HG02852 (cell line): ENCODE data around the gene SOX21.

Experiments
- ATAC-seq: cut with Tn5 transposase; IDR thresholded peaks from one replicate; pipeline ENCODE4 v1.9.1; 2021; ENCODE audit warnings: mild to moderate bottlenecking, moderate library complexity; ENCODE audit not compliant: unreplicated experiment

Gene SOX21

DNA sequence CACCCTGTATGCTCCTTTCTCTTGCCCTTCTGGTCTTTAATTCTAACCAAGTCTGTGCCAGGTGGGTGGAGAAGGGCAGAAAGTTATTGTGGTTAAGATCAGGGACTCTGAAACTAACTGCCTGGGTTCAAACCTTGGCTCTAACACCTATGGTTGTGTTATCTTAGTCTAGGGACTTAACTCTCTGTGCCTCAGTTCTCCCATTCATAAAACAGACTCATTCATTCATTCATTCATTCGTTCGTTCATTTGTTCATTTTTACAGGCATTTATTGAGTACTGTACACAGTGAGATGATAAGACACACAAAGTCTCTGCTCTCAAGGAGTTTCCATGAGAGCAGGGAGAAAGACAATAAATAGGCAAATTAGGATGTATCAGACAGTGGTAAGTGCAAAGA, 30.1 kb downstream of the SOX21 start:
- no peak for ATAC-seq

- ATAC-seq = no peak
Measured at GRCh38 chr13:94679614-94680013, 32.7 kb downstream of the SOX21 start.

DNA sequence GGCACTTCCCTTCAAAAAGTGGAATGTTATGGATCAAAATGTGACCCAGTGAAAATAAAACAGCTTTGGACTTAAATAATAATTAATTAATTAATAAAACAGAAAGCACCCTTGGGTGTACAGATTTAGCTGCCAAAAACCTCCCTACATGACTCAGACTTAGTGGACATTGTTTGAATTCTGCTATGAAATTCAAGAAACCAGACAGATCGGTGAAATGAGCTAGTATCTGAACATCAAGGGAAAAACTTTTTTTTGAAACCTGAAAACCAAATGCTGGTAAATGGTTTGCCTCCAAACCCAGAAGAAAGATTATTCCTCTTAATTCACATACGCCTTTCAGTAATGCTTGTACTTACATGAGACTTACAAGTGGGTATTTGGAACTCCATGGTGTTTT, 33.5 kb downstream of the SOX21 start:
- no peak for ATAC-seq

DNA sequence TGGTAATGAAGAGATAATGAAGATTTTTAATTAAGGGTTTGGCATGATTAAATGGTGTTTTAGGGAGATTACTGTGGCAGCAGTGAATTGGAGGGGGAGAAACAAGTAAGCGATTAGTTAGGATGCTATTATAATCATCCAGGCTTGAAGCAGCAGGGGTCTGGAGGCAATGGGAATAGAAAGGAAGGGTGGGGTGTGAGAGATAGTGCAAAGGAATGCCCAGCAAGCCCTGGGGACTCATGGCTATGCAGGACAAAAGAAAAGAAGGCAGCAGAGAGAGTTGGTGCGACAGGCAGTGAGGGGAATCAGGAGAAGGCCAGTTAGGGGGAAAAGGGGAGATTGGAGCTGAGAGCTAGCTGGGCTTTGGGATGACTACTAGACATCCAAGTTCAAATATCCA, 34.5 kb downstream of the SOX21 start:
- no peak for ATAC-seq

DNA sequence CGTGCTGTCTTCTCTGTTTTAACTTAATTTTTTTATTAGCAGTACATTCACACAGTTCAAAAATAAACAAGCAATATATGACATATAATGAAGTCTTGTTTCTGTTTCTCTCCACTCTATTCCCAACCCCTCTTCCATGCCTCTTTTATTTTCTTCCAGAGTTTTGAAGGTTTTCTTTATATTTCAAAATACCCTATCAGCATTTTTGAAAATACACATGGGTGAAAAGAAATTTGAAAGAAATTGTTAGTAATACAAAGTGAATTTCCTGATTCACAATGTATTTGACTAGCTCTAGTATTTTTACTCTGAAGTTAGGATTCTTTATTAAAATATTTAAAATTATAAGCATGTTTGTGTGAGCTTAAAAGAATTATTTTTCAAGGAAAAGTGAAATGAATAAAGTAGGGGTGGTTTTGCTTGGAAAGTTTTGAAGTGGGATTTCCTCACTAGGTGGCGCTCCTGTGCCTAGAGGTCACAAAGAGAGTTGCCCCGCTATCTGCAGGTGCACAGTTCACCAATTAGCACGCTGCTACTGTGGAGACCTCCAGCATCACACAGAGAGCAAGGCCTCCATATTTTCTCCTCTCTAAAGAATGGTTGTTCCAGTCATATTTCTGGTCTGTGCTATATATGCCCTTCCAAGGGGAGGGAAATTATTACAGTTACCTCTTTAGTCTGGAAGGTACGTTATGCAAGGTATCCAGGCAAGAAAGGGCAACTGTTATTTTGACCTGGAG, 37.6 kb downstream of the SOX21 start:
- ATAC-seq = peak; percentile 71

DNA sequence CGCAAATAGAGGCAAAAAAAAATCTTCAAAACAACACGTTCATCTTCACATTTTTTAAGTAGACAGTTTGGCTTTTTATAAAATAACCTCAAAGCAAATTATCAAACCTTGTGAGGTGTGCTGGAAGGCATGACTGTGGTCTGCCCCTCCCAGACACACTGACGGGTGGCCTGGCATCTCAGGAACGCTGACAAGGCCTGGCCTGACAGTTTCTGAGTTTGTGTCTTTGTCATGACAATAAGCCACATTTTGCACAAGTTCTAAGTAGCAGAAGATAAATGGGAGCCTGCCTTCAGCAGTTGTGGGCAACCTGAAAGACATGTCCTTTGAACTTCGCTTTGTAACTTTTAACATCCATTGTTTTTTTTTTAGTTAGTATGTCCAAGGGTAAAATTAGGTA, 38.5 kb downstream of the SOX21 start:
- no peak for ATAC-seq

- no peak for ATAC-seq
Measured at GRCh38 chr13:94672400-94672799, 39.9 kb downstream of the SOX21 start.

DNA sequence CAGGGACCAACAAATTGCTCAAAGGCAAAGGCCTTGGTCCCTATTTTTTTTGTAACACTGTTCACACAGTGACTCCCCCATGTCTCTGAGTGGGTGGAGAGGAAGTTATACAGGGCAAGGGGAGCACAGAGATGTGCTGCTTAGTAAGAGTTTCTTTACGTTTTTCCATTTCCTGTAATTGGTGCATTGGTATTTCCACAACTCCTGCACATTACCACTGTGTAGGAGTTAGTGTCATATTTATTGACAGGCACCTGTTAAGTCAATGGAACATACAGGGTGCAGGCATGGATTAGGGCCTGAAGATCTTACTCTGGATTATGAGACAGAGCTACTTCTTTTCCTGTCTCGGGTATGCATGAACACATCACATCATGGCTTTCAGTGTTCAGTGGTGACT, 45.2 kb downstream of the SOX21 start:
- ATAC-seq = peak; percentile 68

GRCh38 chr13:94666065-94666464, 46.3 kb downstream of the SOX21 start:
- ATAC-seq = no peak

GRCh38 chr13:94664889-94665288, 47.5 kb downstream of the SOX21 start:
- no peak for ATAC-seq

GRCh38 chr13:94662274-94662945, 49.9 kb downstream of the SOX21 start:
- ATAC-seq = no peak

DNA sequence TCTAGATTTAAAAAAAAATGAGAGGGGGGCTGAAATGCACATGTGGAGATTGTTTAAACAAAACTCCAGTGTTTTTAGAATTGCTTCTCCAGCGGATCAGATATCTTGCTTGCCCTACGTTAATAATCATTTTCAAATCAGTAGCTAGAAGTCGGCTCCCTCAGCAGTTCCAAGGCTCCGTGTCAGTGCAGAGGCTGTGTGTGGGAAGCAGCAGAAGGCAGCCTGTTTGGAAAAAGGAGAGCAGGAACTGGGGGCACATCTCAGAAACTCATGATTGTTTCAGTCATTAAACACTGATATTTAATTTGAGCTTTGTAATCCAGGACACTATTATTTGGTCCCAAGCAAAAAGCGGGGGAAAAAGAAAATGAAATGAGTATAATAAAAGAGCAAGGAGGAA, 50.9 kb downstream of the SOX21 start:
- no peak for ATAC-seq

DNA sequence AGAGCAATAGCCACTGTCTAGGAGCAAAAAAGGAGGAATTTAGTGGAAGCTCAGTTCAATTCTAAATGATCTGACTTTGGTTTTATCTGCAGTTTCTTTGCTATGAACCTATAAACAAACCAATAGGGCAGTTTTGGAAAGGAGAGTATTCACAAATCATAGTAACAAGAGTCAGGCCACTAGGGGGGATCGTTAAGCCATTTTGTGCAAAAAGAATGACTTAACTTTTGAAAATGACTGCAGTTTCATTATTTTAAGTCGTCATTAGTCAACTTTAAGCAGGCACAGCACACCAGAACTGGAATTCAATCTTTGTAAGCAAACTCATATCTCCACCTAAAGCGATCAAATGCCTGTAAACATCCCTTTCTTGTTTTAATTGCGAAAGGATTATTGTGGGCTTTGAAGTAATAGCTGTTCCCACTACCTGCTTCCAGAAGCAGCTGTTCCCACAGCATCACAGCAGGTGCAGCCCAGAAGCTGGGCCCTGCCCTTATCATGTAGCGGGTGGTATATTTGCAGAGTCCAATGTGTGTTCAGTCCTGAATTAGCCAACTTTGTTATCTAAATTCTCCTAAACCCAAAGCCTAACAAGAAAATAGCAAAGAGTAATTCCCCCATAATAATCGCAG, 51.5 kb downstream of the SOX21 start:
- no peak for ATAC-seq
